Activated CD8-positive, alpha-beta memory T cell treated with anti-CD3 and anti-CD28 coated beads for 24 hours (primary cell): ENCODE measurements around the gene MAP3K20.
"Not testable (repeated sequence)": the region's sequence is repeated elsewhere in the genome, so short reads cannot be mapped to it uniquely, and the experiment has no call there.

Experiments used
- DNase-seq: peaks from one replicate; pipeline ENCODE4 v3.0.0-alpha.2; 2020

MAP3K20 gene

GRCh38 chr2:173087793-173088496, 12.3 kb downstream of the MAP3K20 start:
- no peak for DNase-seq

GRCh38 chr2:173090276-173090877, 14.7 kb downstream of the MAP3K20 start:
- no peak for DNase-seq

GRCh38 chr2:173090973-173091660, 15.5 kb downstream of the MAP3K20 start:
- DNase-seq, result no peak

- DNase-seq, result no peak
These were observed 16.3 kb downstream of the MAP3K20 start for GRCh38 chr2:173091910-173092309.

GRCh38 chr2:173092844-173093402, 17.3 kb downstream of the MAP3K20 start:
- no peak for DNase-seq

GRCh38 chr2:173093617-173094016, 18.0 kb downstream of the MAP3K20 start:
- not testable (repeated sequence) for DNase-seq

GRCh38 chr2:173094731-173095130, 19.1 kb downstream of the MAP3K20 start:
- no peak for DNase-seq

- DNase-seq, result no peak
These were observed 19.7 kb downstream of the MAP3K20 start for GRCh38 chr2:173095356-173095755.

- DNase-seq, result no peak
These were observed 23.6 kb downstream of the MAP3K20 start for GRCh38 chr2:173099271-173099670.

GRCh38 chr2:173099804-173100203, 24.2 kb downstream of the MAP3K20 start:
- no peak for DNase-seq

GRCh38 chr2:173101687-173102086, 26.0 kb downstream of the MAP3K20 start:
- no peak for DNase-seq

- DNase-seq, result no peak
These were observed 28.5 kb downstream of the MAP3K20 start for GRCh38 chr2:173104156-173104555.

- no peak for DNase-seq
These were observed 31.4 kb downstream of the MAP3K20 start for GRCh38 chr2:173106959-173107628.

GRCh38 chr2:173107629-173108022, 32.0 kb downstream of the MAP3K20 start:
- DNase-seq, result no peak

- DNase-seq, result no peak
These were observed 33.9 kb downstream of the MAP3K20 start for GRCh38 chr2:173109253-173110188.

GRCh38 chr2:173117678-173118077, 42.0 kb downstream of the MAP3K20 start:
- no peak for DNase-seq

GRCh38 chr2:173118395-173118794, 42.7 kb downstream of the MAP3K20 start:
- no peak for DNase-seq

GRCh38 chr2:173119069-173119807, 43.6 kb downstream of the MAP3K20 start:
- DNase-seq, result no peak

GRCh38 chr2:173119944-173120343, 44.3 kb downstream of the MAP3K20 start:
- no peak for DNase-seq

GRCh38 chr2:173122936-173123335, 47.3 kb downstream of the MAP3K20 start:
- no peak for DNase-seq

- no peak for DNase-seq
These were observed 48.8 kb downstream of the MAP3K20 start for GRCh38 chr2:173124441-173124840.
